Activated T-cell treated with anti-CD3 and anti-CD28 coated beads for 1 hour (primary cell): ENCODE data around the gene GON7.

ENCODE experiments used
- DNase-seq: peaks from one replicate; pipeline ENCODE4 v3.0.0-alpha.2; 2020; ENCODE audit warnings: low read depth

GON7 gene

GRCh38 chr14:93156693-93157369 lies 50.0 kb downstream of the GON7 start:
- DNase-seq: no peak

- DNase-seq: no peak
Measured at GRCh38 chr14:93155667-93156066, 51.2 kb downstream of the GON7 start.

- DNase-seq: no peak
Measured at GRCh38 chr14:93153121-93153520, 53.7 kb downstream of the GON7 start.
